Measurements from ENCODE around the gene PPP6R2.

- TF ChIP-seq ZNF274 (IDR thresholded peaks at IDR 0.05; ENCODE audit: low read depth, low read length) (no peak), SUZ12 (IDR thresholded peaks at IDR 0.05; ENCODE audit: extremely low read depth, insufficient read depth, insufficient read length) (no peak), YY1 (IDR thresholded peaks at IDR 0.05; ENCODE audit: insufficient read depth, insufficient read length) (no peak)
Measured at GRCh38 chr22:50315289-50316113, 27.6 kb upstream of the PPP6R2 start.

All from NT2/D1 (cell line).